Measurements from ENCODE around the gene ZNRF2. TPM values are rescaled to one million over a fixed set of nuclear protein-coding genes. Genes with fewer than 3 reads are reported as not detected.

Gene ZNRF2
- total and polyA plus RNA-seq, 2 of the 4 experiments (the other 2 are of a cell fraction): 0.31 to 0.54 TPM

- no peak for DNase-seq
Measured at GRCh38 chr7:30313793-30314192, 29.4 kb downstream of the ZNRF2 start.

More at GRCh38 chr7:30313793-30314192, 29.4 kb downstream of the ZNRF2 start:
- no peaks in the 10 kb centered on the region for H3K9me3 ChIP-seq (ENCODE audit: control insufficient read depth, insufficient read depth, low read length)
- H2AK5ac ChIP-seq (ENCODE audit: low read depth, low read length): no peak overlapping the region
- intact Hi-C loops (cut with micrococcal nuclease) (no loop called here), in situ Hi-C loops (cut with MboI; ENCODE audit: low sequenced_read_pairs) (no loop called here), dilution Hi-C loops (cut with HindIII; ENCODE audit: low sequenced_read_pairs, unreplicated experiment) (no loop called here)
- no peaks in the 10 kb centered on the region for H3K4me1 ChIP-seq (ENCODE audit: control insufficient read depth, insufficient read depth, low read length)
- no peak overlapping the region for H3K27ac ChIP-seq (ENCODE audit: insufficient read depth, low read length)
- no peak overlapping the region for H3K4ac ChIP-seq (ENCODE audit: low read depth, low read length)
- no peaks in the 10 kb centered on the region for H3K36me3 ChIP-seq (ENCODE audit: control insufficient read depth, insufficient read depth, low read length)
- CTCF ChIA-PET: interaction anchor here (0.7 kb wide), 1 partner anchor 12 kb away, joined by 3 read pairs; no protein-coding TSS in a partner anchor
- no peak overlapping the region for H3K14ac ChIP-seq (replicated peaks; ENCODE audit: low read depth, low read length)
- no peak overlapping the region for H2AFZ ChIP-seq (replicated peaks; ENCODE audit: low read length, poor library complexity)
- H4K91ac ChIP-seq (ENCODE audit: insufficient read depth, low read depth, low read length): no peak overlapping the region
- no peak overlapping the region for H4K8ac ChIP-seq (ENCODE audit: low read depth in 2 of 2, low read length in 2 of 2)
- H3K4me3 ChIP-seq (ENCODE audit: insufficient read depth, low read depth, low read length): no peak overlapping the region
- no peak overlapping the region for H3K23ac ChIP-seq (ENCODE audit: low read depth, low read length)
- no peak overlapping the region for H3K9ac ChIP-seq (ENCODE audit: low read depth, low read length)
- POLR2A ChIA-PET (ENCODE audit: unreplicated experiment): no interaction called here
- H4K5ac ChIP-seq (ENCODE audit: low read depth, low read length): no peak overlapping the region
- H2BK5ac ChIP-seq (ENCODE audit: low read depth, low read length, poor library complexity, severe bottlenecking): no peak overlapping the region
- no peaks in the 10 kb centered on the region for H4K20me1 ChIP-seq (ENCODE audit: insufficient read depth, low read length)
- peaks cover 3% of the 10 kb centered on the region; the same call in 1 of the 2 replicates for H3K9me1 ChIP-seq (ENCODE audit: insufficient read depth, low read length)
- H2BK15ac ChIP-seq (ENCODE audit: low read depth, low read length): no peak overlapping the region
- H3K56ac ChIP-seq (ENCODE audit: extremely low read depth, insufficient read depth, low read length): no peak overlapping the region
- H3K27me3 ChIP-seq (ENCODE audit: control insufficient read depth, insufficient read depth, low read length): no peaks in the 10 kb centered on the region
- H2BK120ac ChIP-seq (ENCODE audit: low read depth, low read length): no peak overlapping the region
- H3K79me1 ChIP-seq (ENCODE audit: low read depth in 1 of 2, low read length in 2 of 2): peaks cover 0 to 6% of the 10 kb centered on the region in 2 experiments; a peak in 2 of 4 replicates
- TF ChIP-seq RCOR1 (IDR thresholded peaks at IDR 0.05; ENCODE audit: insufficient replicate concordance, low read length) (no peak), CHD1 (IDR thresholded peaks at IDR 0.05; ENCODE audit: low read depth, low read length) (no peak), SMC3 (IDR thresholded peaks at IDR 0.05; ENCODE audit: low read depth, low read length) (no peak)
- TF ChIP-seq, protein P1, sequence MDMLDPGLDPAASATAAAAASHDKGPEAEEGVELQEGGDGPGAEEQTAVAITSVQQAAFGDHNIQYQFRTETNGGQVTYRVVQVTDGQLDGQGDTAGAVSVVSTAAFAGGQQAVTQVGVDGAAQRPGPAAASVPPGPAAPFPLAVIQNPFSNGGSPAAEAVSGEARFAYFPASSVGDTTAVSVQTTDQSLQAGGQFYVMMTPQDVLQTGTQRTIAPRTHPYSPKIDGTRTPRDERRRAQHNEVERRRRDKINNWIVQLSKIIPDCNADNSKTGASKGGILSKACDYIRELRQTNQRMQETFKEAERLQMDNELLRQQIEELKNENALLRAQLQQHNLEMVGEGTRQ (IDR thresholded peaks at IDR 0.05; ENCODE audit: low read depth, low read length): no peak
- no peak overlapping the region for H3K18ac ChIP-seq (ENCODE audit: low read depth, low read length)
- no peak overlapping the region for H2BK20ac ChIP-seq (ENCODE audit: low read depth, low read length)
- no CpG with 5 or more reads among the region's 5 CpGs for WGBS, 2 experiments (ENCODE audit: extremely low coverage in 2 of 2, insufficient read length in 1 of 2)
- no peak overlapping the region for H2AK9ac ChIP-seq (replicated peaks; ENCODE audit: low read depth, low read length, poor library complexity)
- no peak overlapping the region for H3K4me2 ChIP-seq (ENCODE audit: low read depth, low read length)
- no TSS peak for BruUV-seq (replicated peaks)
- no peak for ATAC-seq (ENCODE audit: low read depth)

Measured in IMR-90 (cell line).